H1 (cell line): ENCODE results near the gene ELOVL6. TPM values are rescaled to one million over a fixed set of nuclear protein-coding genes. Genes with fewer than 3 reads are reported as not detected.

Experiments
- CTCF ChIA-PET: fragments of 300-600 bp; sonication (Branson Sonifier 250); formaldehyde crosslinking; loops from one replicate; lab custom pipeline; 2021; ENCODE audit not compliant: partially characterized antibody; lab: Charles Lee
- POLR2A ChIA-PET: fragments of 300-600 bp; sonication (Branson Sonifier 250); formaldehyde crosslinking; loops from one replicate; lab custom pipeline; 2021; ENCODE audit warnings: inconsistent platforms; ENCODE audit not compliant: partially characterized antibody; lab: Charles Lee
- DNase-seq, 2 experiments: peaks; one replicate each; pipeline versions ENCODE4 v3.0.0 to v3.0.0-alpha.2; 2010 to 2022; ENCODE audit warnings: low spot score in 2 of 2, low read depth in 1 of 2, mixed read lengths in 1 of 2
- FAIRE-seq: peaks from 2 replicates; lab custom pipeline; 2011; peaks lifted over from hg19 to GRCh38; lab: Jason Lieb, UNC
- H2AFZ ChIP-seq: 2 replicates; pipeline ENCODE4 v1.8.1; 2012; ENCODE audit warnings: low read length, inconsistent platforms
- H2AK5ac ChIP-seq: 2 replicates; pipeline ENCODE4 v1.6.1; 2013; ENCODE audit warnings: low read depth, low read length
- H2BK120ac ChIP-seq: replicated peaks from 2 replicates; pipeline ENCODE3; 2013; ENCODE audit warnings: low read depth, low read length, inconsistent platforms
- H2BK12ac ChIP-seq: 2 replicates; pipeline ENCODE4 v1.6.1; 2013; ENCODE audit warnings: low read depth, low read length
- H2BK15ac ChIP-seq: 2 replicates; pipeline ENCODE4 v1.6.1; 2013; ENCODE audit warnings: low read length
- H2BK20ac ChIP-seq: 2 replicates; pipeline ENCODE4 v1.6.1; 2013; ENCODE audit warnings: low read length
- H2BK5ac ChIP-seq: 2 replicates; pipeline ENCODE4 v1.6.1; 2013; ENCODE audit warnings: low read depth, low read length
- H3K14ac ChIP-seq: 2 replicates; pipeline ENCODE4 v1.6.1; 2013; ENCODE audit warnings: inconsistent platforms; ENCODE audit not compliant: insufficient read length
- H3K18ac ChIP-seq: 2 replicates; pipeline ENCODE4 v1.6.1; 2013; ENCODE audit warnings: low read length; ENCODE audit errors: extremely low read depth
- H3K23ac ChIP-seq: 2 replicates; pipeline ENCODE4 v1.6.1; 2013; ENCODE audit warnings: inconsistent platforms; ENCODE audit not compliant: insufficient read length
- H3K23me2 ChIP-seq: 2 replicates; pipeline ENCODE4 v1.6.1; 2013; ENCODE audit warnings: low read depth, low read length
- H3K27ac ChIP-seq: 2 replicates; pipeline ENCODE4 v1.6.1; 2011; ENCODE audit warnings: low read depth, low read length, inconsistent platforms
- H3K27me3 ChIP-seq, 4 experiments: replicated peaks in 1 of 4; 1 replicate in 1 of 4; 2 replicates in 3 of 4; pipeline versions ENCODE4 v1.6.1 to v1.8.1; 2011 to 2013; ENCODE audit warnings: low read length in 3 of 4, mild to moderate bottlenecking in 3 of 4, inconsistent platforms in 2 of 4, mixed read lengths in 2 of 4, moderate library complexity in 1 of 4; ENCODE audit not compliant: control insufficient read depth in 3 of 4, insufficient read depth in 3 of 4; ENCODE audit errors: extremely low read depth in 1 of 4
- H3K36me3 ChIP-seq, 4 experiments: 2 replicates each; pipeline versions ENCODE4 v1.6.1 to v1.8.1; 2011 to 2013; ENCODE audit warnings: mild to moderate bottlenecking in 4 of 4, low read length in 3 of 4, moderate library complexity in 2 of 4, control low read depth in 1 of 4, inconsistent platforms in 1 of 4; ENCODE audit not compliant: insufficient read depth in 4 of 4, control insufficient read depth in 2 of 4
- H3K4ac ChIP-seq: replicated peaks from 2 replicates; pipeline ENCODE3; 2013; ENCODE audit warnings: low read length, low read depth, mixed read lengths, inconsistent platforms; ENCODE audit not compliant: insufficient read length
- H3K4me1 ChIP-seq, 4 experiments: replicated peaks in 1 of 4; 1 replicate in 1 of 4; 2 replicates in 3 of 4; pipeline versions ENCODE4 v1.6.1 to v1.8.1; 2011 to 2013; ENCODE audit warnings: low read length in 3 of 4, inconsistent platforms in 2 of 4, mixed read lengths in 1 of 4; ENCODE audit not compliant: insufficient read depth in 4 of 4, control insufficient read depth in 3 of 4
- H3K4me2 ChIP-seq, 2 experiments: 2 replicates each; pipeline versions ENCODE4 v1.6.1 to v1.8.1; 2011 to 2013; ENCODE audit warnings: low read depth in 2 of 2, low read length in 2 of 2, control low read depth in 1 of 2, inconsistent platforms in 1 of 2, mild to moderate bottlenecking in 1 of 2; ENCODE audit not compliant: insufficient read depth in 1 of 2
- H3K4me3 ChIP-seq, 4 experiments: fragments of 200-600, 300-600 bp in 1 of 4; sonication (generic), shearing (Covaris generic), sonication (Bioruptor Twin) in 1 of 4; 2 replicates each; pipeline versions ENCODE4 v1.5.1 to v1.8.1; 2011 to 2016; ENCODE audit warnings: low read length in 4 of 4, low read depth in 3 of 4, control low read depth in 2 of 4, inconsistent platforms in 2 of 4, mild to moderate bottlenecking in 2 of 4, mixed read lengths in 1 of 4, moderate library complexity in 1 of 4; ENCODE audit not compliant: insufficient read depth in 2 of 4; ENCODE audit errors: extremely low read depth in 1 of 4
- H3K56ac ChIP-seq: replicated peaks from 2 replicates; pipeline ENCODE3; 2013; ENCODE audit warnings: low read depth, mild to moderate bottlenecking, mixed read lengths, low read length, inconsistent platforms; ENCODE audit not compliant: insufficient read length
- H3K79me1 ChIP-seq: 2 replicates; pipeline ENCODE4 v1.6.1; 2013; ENCODE audit warnings: low read depth, low read length, control low read depth
- H3K79me2 ChIP-seq, 2 experiments: 2 replicates each; pipeline versions ENCODE4 v1.6.1 to v1.8.1; 2012 to 2013; ENCODE audit warnings: low read length in 2 of 2, mild to moderate bottlenecking in 2 of 2, inconsistent platforms in 1 of 2; ENCODE audit not compliant: insufficient read depth in 2 of 2, control insufficient read depth in 1 of 2
- H3K9ac ChIP-seq, 4 experiments: replicated peaks in 1 of 4; 1 replicate in 1 of 4; 2 replicates in 3 of 4; pipeline versions ENCODE4 v1.6.1 to v1.8.1; 2011 to 2013; ENCODE audit warnings: low read depth in 3 of 4, low read length in 3 of 4, control low read depth in 2 of 4, mild to moderate bottlenecking in 2 of 4, moderate library complexity in 2 of 4, inconsistent platforms in 1 of 4; ENCODE audit errors: extremely low read depth in 1 of 4
- H3K9me3 ChIP-seq, 2 experiments: 2 replicates each; pipeline versions ENCODE4 v1.6.1 to v1.8.1; 2012 to 2013; ENCODE audit warnings: mild to moderate bottlenecking in 2 of 2, moderate library complexity in 2 of 2, control low read depth in 1 of 2, inconsistent platforms in 1 of 2, low read depth in 1 of 2, low read length in 1 of 2, mixed read lengths in 1 of 2; ENCODE audit not compliant: insufficient read depth in 2 of 2
- H4K20me1 ChIP-seq, 2 experiments: replicated peaks in 1 of 2; 2 replicates each; pipeline versions ENCODE3 to v1.8.1; 2011 to 2013; ENCODE audit warnings: inconsistent platforms in 2 of 2, low read length in 2 of 2, mild to moderate bottlenecking in 1 of 2; ENCODE audit not compliant: insufficient read depth in 2 of 2, control insufficient read depth in 1 of 2
- H4K5ac ChIP-seq: 2 replicates; pipeline ENCODE4 v1.6.1; 2013; ENCODE audit warnings: low read length, low read depth, mixed read lengths, inconsistent platforms; ENCODE audit not compliant: insufficient read length
- H4K8ac ChIP-seq: 2 replicates; pipeline ENCODE4 v1.8.0; 2013; ENCODE audit warnings: mild to moderate bottlenecking, moderate library complexity, low read length, inconsistent platforms; ENCODE audit not compliant: insufficient read depth; ENCODE audit errors: extremely low read depth
- H4K91ac ChIP-seq: replicated peaks from 2 replicates; pipeline ENCODE3; 2013; ENCODE audit warnings: low read length, mixed read lengths, inconsistent platforms; ENCODE audit not compliant: insufficient read length
- ASH2L ChIP-seq: fragments of 200-600, 300-600 bp; sonication (generic); IDR thresholded peaks from one replicate; pipeline ENCODE4 v1.7.1; 2017; ENCODE audit warnings: low read length
- CBX5 ChIP-seq: fragments of 300-800, 300-1000 bp; sonication (generic); IDR thresholded peaks from 2 replicates; pipeline ENCODE4 v1.7.1; 2016; ENCODE audit warnings: antibody characterized with exemption, low read length, low read depth
- CEBPB ChIP-seq: IDR thresholded peaks from 2 replicates; pipeline ENCODE4 v1.6.1; 2012; ENCODE audit warnings: low read depth, low read length
- EZH2 ChIP-seq: fragments of 200-600 bp; sonication (generic); IDR thresholded peaks from 2 replicates; pipeline ENCODE4 v1.7.1; 2012; ENCODE audit warnings: low read depth, mild to moderate bottlenecking, moderate library complexity, low read length, inconsistent platforms; ENCODE audit not compliant: severe bottlenecking
- GABPA ChIP-seq: IDR thresholded peaks from 2 replicates; pipeline ENCODE4 v1.6.1; 2011; ENCODE audit warnings: mild to moderate bottlenecking, low read length, moderate library complexity, borderline replicate concordance; ENCODE audit not compliant: insufficient read depth
- GTF2F1 ChIP-seq: IDR thresholded peaks from 2 replicates; pipeline ENCODE4 v1.6.1; 2012; ENCODE audit warnings: low read depth, low read length, improper control_type of control experiment, borderline replicate concordance
- HDAC6 ChIP-seq: IDR thresholded peaks from one replicate; pipeline ENCODE4 v1.7.1; 2012; ENCODE audit warnings: low read depth, mild to moderate bottlenecking, inconsistent platforms, low read length, moderate library complexity
- JUND ChIP-seq: IDR thresholded peaks from 2 replicates; pipeline ENCODE4 v1.6.1; 2011; ENCODE audit warnings: mild to moderate bottlenecking, improper control_type of control experiment, low read length
- NANOG ChIP-seq: IDR thresholded peaks from 2 replicates; pipeline ENCODE4 v1.6.1; 2011; ENCODE audit warnings: low read length, low read depth, mild to moderate bottlenecking, inconsistent platforms; ENCODE audit not compliant: insufficient read depth, poor library complexity, severe bottlenecking
- POLR2A ChIP-seq, 2 experiments: IDR thresholded peaks; 1 replicate in 1 of 2; 2 replicates in 1 of 2; pipeline ENCODE4 v1.6.1; 2011; ENCODE audit warnings: low read depth in 2 of 2, low read length in 2 of 2, mild to moderate bottlenecking in 2 of 2; ENCODE audit errors: control extremely low read depth in 1 of 2
- RNF2 ChIP-seq: fragments of 200-900, 300-1000 bp; sonication (generic); IDR thresholded peaks from 2 replicates; pipeline ENCODE4 v1.7.1; 2016; ENCODE audit warnings: borderline replicate concordance, low read depth, mild to moderate bottlenecking, antibody characterized with exemption, low read length; ENCODE audit not compliant: poor library complexity, severe bottlenecking; ENCODE audit errors: missing control alignments
- SP2 ChIP-seq: IDR thresholded peaks from 2 replicates; pipeline ENCODE4 v1.6.1; 2012; ENCODE audit warnings: mild to moderate bottlenecking, low read length, inconsistent platforms
- ZNF274 ChIP-seq: IDR thresholded peaks from 2 replicates; pipeline ENCODE4 v1.7.0; 2012; ENCODE audit warnings: low read length, borderline replicate concordance; ENCODE audit errors: extremely low read depth
- WGBS, 2 experiments: shearing (Covaris generic) in 1 of 2; methylation state at CpG; one replicate each; pipeline versions ENCODE4 v1.1.6 to v1.1.7; 2013 to 2015; ENCODE audit warnings: low lambda C conversion rate in 2 of 2, mixed read lengths in 2 of 2, inconsistent platforms in 1 of 2, low coverage in 1 of 2, missing lambda C conversion rate in 1 of 2; ENCODE audit not compliant: insufficient replicate concordance in 2 of 2, insufficient coverage in 1 of 2, insufficient read length in 1 of 2; ENCODE audit errors: extremely low coverage in 1 of 2, missing lambda C conversion rate in 1 of 2; 5-methylcytosine and 5-hydroxymethylcytosine counted together
- polyA plus RNA-seq, 7 experiments: library from polyadenylated mRNA; depleted of rRNA in 3 of 7; stranded (reverse) in 5 of 7; unstranded in 2 of 7; fragments of >200 nt in 5 of 7; fragments of 200-250 nt in 2 of 7; gene quantifications; 1 replicate in 5 of 7; 2 replicates in 1 of 7; 4 replicates in 1 of 7; pipeline versions ENCODE4 v1.2.1 to v1.2.3, GENCODE V29; 2011 to 2013; ENCODE audit warnings: missing spikeins in 2 of 7, mixed read lengths in 2 of 7
- total RNA-seq: library from RNA; stranded (reverse); fragmentation: NEBNext Ultra II Directional; extraction: Animal tissue kit (Norgen Biotek cat#: 25700); gene quantifications from 2 replicates; pipeline ENCODE4 v1.2.1, GENCODE V29; 2021

ELOVL6 gene
- total and polyA plus RNA-seq, 2 of the 8 experiments (the other 6 are each of a cell fraction or from before 2014, with no cell fraction given) = 27.8 to 86.6 TPM

GRCh38 chr4:110064295-110064694 is 134.1 kb downstream of the ELOVL6 start:
- Histone ChIP-seq H3K79me2 (peaks cover 0 to 2% of the 10 kb centered on the region in 2 experiments; a peak in 2 of 4 replicates), H3K9me3 (no peaks in the 10 kb centered on the region), H2BK5ac (no peak overlapping the region), H3K27ac (no peak overlapping the region), H3K79me1 (no peaks in the 10 kb centered on the region; the same call in 1 of the 2 replicates), H3K4ac (no peak overlapping the region), H3K4me2 (no peak overlapping the region), H2BK12ac (no peak overlapping the region), H3K36me3 (no peaks in the 10 kb centered on the region; a peak in 1 of 8 replicates), H3K56ac (no peak overlapping the region), H3K4me3 (no peak overlapping the region), H3K4me1 (no peaks in the 10 kb centered on the region), H2BK15ac (no peak overlapping the region), H3K14ac (no peak overlapping the region), H3K27me3 (peaks cover 0 to 1% (median 0%) of the 10 kb centered on the region in 4 experiments; a peak in 1 of 7 replicates), H2AFZ (no peak overlapping the region), H2BK120ac (no peak overlapping the region), H3K23me2 (no peaks in the 10 kb centered on the region), H4K20me1 (peaks cover 0 to 1% of the 10 kb centered on the region in 2 experiments), H2BK20ac (no peak overlapping the region), H4K8ac (no peak overlapping the region), H4K91ac (no peak overlapping the region), H3K18ac (no peak overlapping the region), H4K5ac (no peak overlapping the region), H2AK5ac (no peak overlapping the region), H3K9ac (no peak overlapping the region), H3K23ac (no peak overlapping the region)
- WGBS, 2 experiments = 93% methylated on average over 1 of the region's 1 CpG; no CpG with 5 or more reads in 1 of the 2 experiments
- ChIA-PET CTCF (interaction anchor here (1.6 to 4.6 kb wide), 3 partner anchors 13 to 58 kb away, joined by 3 to 51 read pairs (median 3); no protein-coding TSS in a partner anchor), POLR2A (interaction anchor here (0.6 kb wide), 1 partner anchor 135 kb away, joined by 5 read pairs; no protein-coding TSS in a partner anchor)
- FAIRE-seq (no peak), DNase-seq (no peak)
- TF ChIP-seq JUND (no peak), EZH2 (no peak), NANOG (no peak), GTF2F1 (no peak), CBX5 (no peak), SP2 (no peak), HDAC6 (no peak), POLR2A (IDR thresholded peaks at IDR 0.05; ENCODE audit: control extremely low read depth in 1 of 2, low read depth in 2 of 2, low read length in 2 of 2) (no peak), RNF2 (no peak), ASH2L (no peak), CEBPB (no peak), ZNF274 (no peak), GABPA (no peak)
